Neural progenitor cell (in vitro differentiated cells): ENCODE results near the gene ETFA. TPM values are rescaled to one million over a fixed set of nuclear protein-coding genes. Genes with fewer than 3 reads are reported as not detected.

Source experiments
- DNase-seq: peaks from one replicate; pipeline ENCODE4 v3.0.0-alpha.2; 2016; ENCODE audit warnings: low spot score
- H2AFZ ChIP-seq: fragments of 200-600 bp; sonication (generic); replicated peaks from 2 replicates; pipeline ENCODE4 v1.6.1; 2016; ENCODE audit warnings: antibody characterized with exemption
- H3F3A ChIP-seq: fragments of 200-600 bp; sonication (generic); 2 replicates; pipeline ENCODE4 v1.6.1; 2016; ENCODE audit warnings: antibody characterized with exemption, low read depth
- H3K27ac ChIP-seq: fragments of 200-600 bp; sonication (generic); 2 replicates; pipeline ENCODE4 v1.5.1; 2016; ENCODE audit warnings: mild to moderate bottlenecking
- H3K27me3 ChIP-seq: fragments of 200-600 bp; sonication (generic); 2 replicates; pipeline ENCODE4 v1.6.1; 2016; ENCODE audit warnings: mild to moderate bottlenecking, moderate library complexity
- H3K36me3 ChIP-seq: fragments of 200-600 bp; sonication (generic); 2 replicates; pipeline ENCODE4 v1.5.1; 2016
- H3K4me1 ChIP-seq: fragments of 200-600 bp; sonication (generic); 2 replicates; pipeline ENCODE4 v1.6.1; 2016; ENCODE audit warnings: mixed run types
- H3K4me2 ChIP-seq: fragments of 200-600 bp; sonication (generic); 2 replicates; pipeline ENCODE4 v1.6.1; 2016
- H3K4me3 ChIP-seq: fragments of 200-600 bp; sonication (generic); 2 replicates; pipeline ENCODE4 v1.5.1; 2016
- H3K79me2 ChIP-seq: fragments of 200-600 bp; sonication (generic); 2 replicates; pipeline ENCODE4 v1.6.1; 2016; ENCODE audit warnings: low read depth
- H3K9ac ChIP-seq: fragments of 200-600 bp; sonication (generic); 2 replicates; pipeline ENCODE4 v1.6.1; 2016
- H3K9me3 ChIP-seq: fragments of 200-600 bp; sonication (generic); 2 replicates; pipeline ENCODE4 v1.5.1; 2016; ENCODE audit warnings: low read depth
- H4K20me1 ChIP-seq: fragments of 200-600 bp; sonication (generic); 2 replicates; pipeline ENCODE4 v1.6.1; 2016; ENCODE audit warnings: low read depth
- H3K27ac Mint-ChIP-seq: 3 replicates; pipeline ENCODE4 v1.8.0; 2021; ENCODE audit warnings: mixed read lengths
- H3K27me3 Mint-ChIP-seq: 2 replicates; pipeline ENCODE4 v1.8.0; 2022; ENCODE audit warnings: low read depth, mild to moderate bottlenecking, inconsistent platforms, moderate library complexity, mixed read lengths; ENCODE audit not compliant: insufficient read depth
- H3K36me3 Mint-ChIP-seq: 3 replicates; pipeline ENCODE4 v1.8.0; 2021; ENCODE audit warnings: mixed read lengths
- H3K4me1 Mint-ChIP-seq: 3 replicates; pipeline ENCODE4 v1.8.0; 2021; ENCODE audit warnings: mixed read lengths
- H3K4me3 Mint-ChIP-seq: 3 replicates; pipeline ENCODE4 v1.8.0; 2021; ENCODE audit warnings: mild to moderate bottlenecking, moderate library complexity, mixed read lengths
- H3K9me3 Mint-ChIP-seq: 3 replicates; pipeline ENCODE4 v1.8.0; 2020; ENCODE audit warnings: mixed read lengths
- EZH2 ChIP-seq: fragments of 200-600 bp; sonication (generic); IDR thresholded peaks from 2 replicates; pipeline ENCODE4 v1.6.1; 2017; ENCODE audit warnings: antibody characterized with exemption, mild to moderate bottlenecking, moderate library complexity
- EZH2phosphoT487 ChIP-seq: fragments of 200-600 bp; sonication (generic); IDR thresholded peaks from 2 replicates; pipeline ENCODE4 v1.6.1; 2017; ENCODE audit warnings: antibody characterized with exemption
- total RNA-seq: library from RNA; depleted of rRNA; stranded (reverse); fragments of >200 nt; gene quantifications from 2 replicates; pipeline ENCODE4 v1.2.3, GENCODE V29; 2015; ENCODE audit warnings: low replicate concordance
- TF ChIP-seq, protein P1 (sequence below): fragments of 200-600 bp; sonication (generic); IDR thresholded peaks from 2 replicates; pipeline ENCODE4 v1.5.1; 2017; ENCODE audit warnings: antibody characterized with exemption, mild to moderate bottlenecking

Gene ETFA
- total RNA-seq, 1 donor from 2014 or later, result 99.3 TPM

DNA sequence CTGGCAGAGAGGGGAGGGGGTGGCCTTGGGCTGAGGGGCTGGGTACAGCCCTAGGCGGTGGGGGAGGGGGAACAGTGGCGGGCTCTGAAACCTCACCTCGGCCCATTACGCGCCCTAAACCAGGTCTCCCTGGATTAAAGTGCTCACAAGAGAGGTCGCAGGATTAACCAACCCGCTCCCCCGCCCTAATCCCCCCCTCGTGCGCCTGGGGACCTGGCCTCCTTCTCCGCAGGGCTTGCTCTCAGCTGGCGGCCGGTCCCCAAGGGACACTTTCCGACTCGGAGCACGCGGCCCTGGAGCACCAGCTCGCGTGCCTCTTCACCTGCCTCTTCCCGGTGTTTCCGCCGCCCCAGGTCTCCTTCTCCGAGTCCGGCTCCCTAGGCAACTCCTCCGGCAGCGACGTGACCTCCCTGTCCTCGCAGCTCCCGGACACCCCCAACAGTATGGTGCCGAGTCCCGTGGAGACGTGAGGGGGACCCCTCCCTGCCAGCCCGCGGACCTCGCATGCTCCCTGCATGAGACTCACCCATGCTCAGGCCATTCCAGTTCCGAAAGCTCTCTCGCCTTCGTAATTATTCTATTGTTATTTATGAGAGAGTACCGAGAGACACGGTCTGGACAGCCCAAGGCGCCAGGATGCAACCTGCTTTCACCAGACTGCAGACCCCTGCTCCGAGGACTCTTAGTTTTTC, 30.2 kb upstream of the ETFA start:
- H3K79me2 ChIP-seq, result no peaks in the 10 kb centered on the region
- H3K4me3 ChIP-seq, result peak overlapping the region; percentile 31
- no peaks in the 10 kb centered on the region for H3K9me3 ChIP-seq
- H3K36me3 ChIP-seq, result no peaks in the 10 kb centered on the region
- Mint-ChIP-seq H3K27me3 (peaks cover 85% of the 10 kb centered on the region), H3K4me3 (peak overlapping the region; percentile 73), H3K27ac (no peak overlapping the region), H3K4me1 (peaks cover 45% of the 10 kb centered on the region), H3K36me3 (no peaks in the 10 kb centered on the region), H3K9me3 (no peaks in the 10 kb centered on the region)
- peak; percentile 63 for TF ChIP-seq EZH2
- TF ChIP-seq, protein P1, sequence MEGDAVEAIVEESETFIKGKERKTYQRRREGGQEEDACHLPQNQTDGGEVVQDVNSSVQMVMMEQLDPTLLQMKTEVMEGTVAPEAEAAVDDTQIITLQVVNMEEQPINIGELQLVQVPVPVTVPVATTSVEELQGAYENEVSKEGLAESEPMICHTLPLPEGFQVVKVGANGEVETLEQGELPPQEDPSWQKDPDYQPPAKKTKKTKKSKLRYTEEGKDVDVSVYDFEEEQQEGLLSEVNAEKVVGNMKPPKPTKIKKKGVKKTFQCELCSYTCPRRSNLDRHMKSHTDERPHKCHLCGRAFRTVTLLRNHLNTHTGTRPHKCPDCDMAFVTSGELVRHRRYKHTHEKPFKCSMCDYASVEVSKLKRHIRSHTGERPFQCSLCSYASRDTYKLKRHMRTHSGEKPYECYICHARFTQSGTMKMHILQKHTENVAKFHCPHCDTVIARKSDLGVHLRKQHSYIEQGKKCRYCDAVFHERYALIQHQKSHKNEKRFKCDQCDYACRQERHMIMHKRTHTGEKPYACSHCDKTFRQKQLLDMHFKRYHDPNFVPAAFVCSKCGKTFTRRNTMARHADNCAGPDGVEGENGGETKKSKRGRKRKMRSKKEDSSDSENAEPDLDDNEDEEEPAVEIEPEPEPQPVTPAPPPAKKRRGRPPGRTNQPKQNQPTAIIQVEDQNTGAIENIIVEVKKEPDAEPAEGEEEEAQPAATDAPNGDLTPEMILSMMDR, result no peak
- peak overlapping the region; percentile 71 for H3K4me2 ChIP-seq
- peaks cover 24% of the 10 kb centered on the region for H3K4me1 ChIP-seq
- peaks cover 56% of the 10 kb centered on the region for H3F3A ChIP-seq
- DNase-seq, result peak; percentile 57
- H2AFZ ChIP-seq, result no peak overlapping the region
- peaks cover 89% of the 10 kb centered on the region for H4K20me1 ChIP-seq
- no peak overlapping the region for H3K9ac ChIP-seq
- no peak overlapping the region for H3K27ac ChIP-seq
- peaks cover 100% of the 10 kb centered on the region for H3K27me3 ChIP-seq

DNA sequence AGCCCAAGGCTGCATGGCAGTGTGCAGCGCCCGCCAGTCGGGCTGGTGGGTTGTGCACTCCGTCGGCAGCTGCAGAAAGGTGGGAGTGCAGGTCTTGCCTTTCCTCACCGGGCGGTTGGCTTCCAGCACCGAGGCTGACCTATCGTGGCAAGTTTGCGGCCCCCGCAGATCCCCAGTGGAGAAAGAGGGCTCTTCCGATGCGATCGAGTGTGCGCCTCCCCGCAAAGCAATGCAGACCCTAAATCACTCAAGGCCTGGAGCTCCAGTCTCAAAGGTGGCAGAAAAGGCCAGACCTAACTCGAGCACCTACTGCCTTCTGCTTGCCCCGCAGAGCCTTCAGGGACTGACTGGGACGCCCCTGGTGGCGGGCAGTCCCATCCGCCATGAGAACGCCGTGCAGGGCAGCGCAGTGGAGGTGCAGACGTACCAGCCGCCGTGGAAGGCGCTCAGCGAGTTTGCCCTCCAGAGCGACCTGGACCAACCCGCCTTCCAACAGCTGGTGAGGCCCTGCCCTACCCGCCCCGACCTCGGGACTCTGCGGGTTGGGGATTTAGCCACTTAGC, 29.6 kb upstream of the ETFA start:
- H3K27me3 ChIP-seq, result peaks cover 100% of the 10 kb centered on the region
- TF ChIP-seq EZH2phosphoT487 (peak; percentile 75), EZH2 (peak; percentile 61)
- TF ChIP-seq, protein P1, result peak; percentile 50
- H3K4me1 ChIP-seq, result peaks cover 23% of the 10 kb centered on the region
- Mint-ChIP-seq H3K27ac (no peak overlapping the region), H3K36me3 (no peaks in the 10 kb centered on the region), H3K4me3 (peak overlapping the region; percentile 79), H3K4me1 (peaks cover 46% of the 10 kb centered on the region), H3K27me3 (peaks cover 82% of the 10 kb centered on the region), H3K9me3 (no peaks in the 10 kb centered on the region)
- H4K20me1 ChIP-seq, result peaks cover 82% of the 10 kb centered on the region
- H2AFZ ChIP-seq, result peak overlapping the region; percentile 52
- no peaks in the 10 kb centered on the region for H3K9me3 ChIP-seq
- no peaks in the 10 kb centered on the region for H3K36me3 ChIP-seq
- H3K9ac ChIP-seq, result no peak overlapping the region
- no peak overlapping the region for H3K27ac ChIP-seq
- peak overlapping the region; percentile 71 for H3K4me2 ChIP-seq
- peak; percentile 83 for DNase-seq
- peak overlapping the region; percentile 31 for H3K4me3 ChIP-seq
- H3F3A ChIP-seq, result peaks cover 58% of the 10 kb centered on the region
- H3K79me2 ChIP-seq, result no peaks in the 10 kb centered on the region

DNA sequence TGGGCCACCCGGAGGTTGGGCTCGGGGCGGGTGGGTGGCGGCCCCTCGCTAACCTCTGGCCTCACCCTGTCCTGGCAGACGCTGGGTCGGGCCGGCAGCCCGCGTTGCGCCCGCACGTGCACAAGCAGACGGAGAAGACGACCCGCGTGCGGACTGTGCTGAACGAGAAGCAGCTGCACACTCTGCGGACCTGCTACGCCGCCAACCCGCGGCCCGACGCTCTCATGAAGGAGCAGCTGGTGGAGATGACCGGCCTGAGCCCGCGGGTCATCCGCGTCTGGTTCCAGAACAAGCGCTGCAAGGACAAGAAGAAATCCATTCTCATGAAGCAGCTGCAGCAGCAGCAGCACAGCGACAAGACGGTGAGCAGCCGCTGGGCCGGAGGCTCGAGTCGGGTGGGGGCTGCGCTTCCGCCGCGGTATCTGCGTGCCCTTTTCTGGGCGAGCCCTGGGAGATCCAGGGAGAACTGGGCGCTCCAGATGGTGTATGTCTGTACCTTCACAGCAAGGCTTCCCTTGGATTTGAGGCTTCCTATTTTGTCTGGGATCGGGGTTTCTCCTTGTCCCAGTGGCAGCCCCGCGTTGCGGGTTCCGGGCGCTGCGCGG, 29.0 kb upstream of the ETFA start:
- DNase-seq, result peak; percentile 78
- H3K4me3 Mint-ChIP-seq, result peak overlapping the region; percentile 79
- peaks cover 82% of the 10 kb centered on the region for H3K27me3 Mint-ChIP-seq
- Histone ChIP-seq H3K27me3 (peaks cover 100% of the 10 kb centered on the region), H3K9ac (no peak overlapping the region), H3K79me2 (no peaks in the 10 kb centered on the region), H2AFZ (peak overlapping the region; percentile 52), H3K9me3 (no peaks in the 10 kb centered on the region), H3K4me3 (peak overlapping the region; percentile 31), H4K20me1 (peaks cover 76% of the 10 kb centered on the region), H3K4me2 (peak overlapping the region; percentile 71), H3F3A (peaks cover 59% of the 10 kb centered on the region), H3K27ac (no peak overlapping the region), H3K36me3 (no peaks in the 10 kb centered on the region), H3K4me1 (peaks cover 27% of the 10 kb centered on the region)
- TF ChIP-seq EZH2, result peak; percentile 90
- TF ChIP-seq, protein P1, result no peak
- TF ChIP-seq EZH2phosphoT487, result peak; percentile 88
- H3K9me3 Mint-ChIP-seq, result no peaks in the 10 kb centered on the region
- H3K4me1 Mint-ChIP-seq, result peaks cover 48% of the 10 kb centered on the region
- no peaks in the 10 kb centered on the region for H3K36me3 Mint-ChIP-seq
- no peak overlapping the region for H3K27ac Mint-ChIP-seq
